Keratinocyte (primary cell): Measurements from ENCODE around the gene MTCL1. TPM values are rescaled to one million over a fixed set of nuclear protein-coding genes. Genes with fewer than 3 reads are reported as not detected.
A peak's percentile ranks its signal among the peaks of the same experiment; 100 is the strongest.

Experiments
- DNase-seq: peaks from one replicate; pipeline ENCODE4 v3.0.0-alpha.2; 2011; ENCODE audit warnings: low read depth, missing footprints, low spot score
- FAIRE-seq: peaks from 2 replicates; lab custom pipeline; 2011; peaks lifted over from hg19 to GRCh38; lab: Jason Lieb, UNC
- H2AFZ ChIP-seq: 2 replicates; pipeline ENCODE4 v1.6.0; 2012; ENCODE audit warnings: low read length, control low read depth, inconsistent platforms; ENCODE audit not compliant: control insufficient read depth
- H3K27ac ChIP-seq: 2 replicates; pipeline ENCODE4 v1.5.1; 2011; ENCODE audit warnings: low read length; ENCODE audit not compliant: control insufficient read depth, insufficient read depth
- H3K27me3 ChIP-seq: 3 replicates; pipeline ENCODE4 v1.6.0; 2011; ENCODE audit warnings: low read length; ENCODE audit not compliant: control insufficient read depth, insufficient read depth; ENCODE audit errors: extremely low read depth
- H3K36me3 ChIP-seq, 2 experiments: 2 replicates in 1 of 2; 3 replicates in 1 of 2; pipeline ENCODE4 v1.5.1; 2011; ENCODE audit warnings: low read length in 2 of 2, mild to moderate bottlenecking in 1 of 2; ENCODE audit not compliant: control insufficient read depth in 2 of 2, insufficient read depth in 2 of 2; ENCODE audit errors: extremely low read depth in 1 of 2
- H3K4me1 ChIP-seq: 3 replicates; pipeline ENCODE4 v1.5.1; 2011; ENCODE audit warnings: low read length; ENCODE audit not compliant: control insufficient read depth, insufficient read depth; ENCODE audit errors: extremely low read depth
- H3K4me2 ChIP-seq: 3 replicates; pipeline ENCODE4 v1.6.0; 2011; ENCODE audit warnings: low read depth, low read length; ENCODE audit not compliant: control insufficient read depth, insufficient read depth; ENCODE audit errors: extremely low read depth
- H3K4me3 ChIP-seq, 3 experiments: fragments of 200-600 bp in 1 of 3; sonication (generic) in 1 of 3; 2 replicates in 2 of 3; 3 replicates in 1 of 3; pipeline ENCODE4 v1.5.1; 2011 to 2016; ENCODE audit warnings: low read length in 3 of 3, mild to moderate bottlenecking in 3 of 3, control low read depth in 2 of 3, inconsistent platforms in 1 of 3, low read depth in 1 of 3, mixed read lengths in 1 of 3, mixed run types in 1 of 3, moderate library complexity in 1 of 3; ENCODE audit not compliant: control insufficient read depth in 2 of 3, insufficient read depth in 2 of 3; ENCODE audit errors: extremely low read depth in 1 of 3
- H3K79me2 ChIP-seq: 2 replicates; pipeline ENCODE4 v1.6.0; 2012; ENCODE audit warnings: low read length; ENCODE audit not compliant: control insufficient read depth, insufficient read depth
- H3K9ac ChIP-seq: 3 replicates; pipeline ENCODE4 v1.6.0; 2011; ENCODE audit warnings: low read length; ENCODE audit not compliant: control insufficient read depth, insufficient read depth; ENCODE audit errors: extremely low read depth
- H3K9me1 ChIP-seq: 3 replicates; pipeline ENCODE4 v1.6.0; 2011; ENCODE audit warnings: low read length; ENCODE audit not compliant: control insufficient read depth, insufficient read depth; ENCODE audit errors: extremely low read depth
- H3K9me3 ChIP-seq: 2 replicates; pipeline ENCODE4 v1.5.1; 2012; ENCODE audit warnings: low read depth, low read length; ENCODE audit not compliant: control insufficient read depth
- H4K20me1 ChIP-seq: 3 replicates; pipeline ENCODE4 v1.6.0; 2011; ENCODE audit warnings: low read length; ENCODE audit not compliant: control insufficient read depth, insufficient read depth; ENCODE audit errors: extremely low read depth
- EZH2 ChIP-seq: IDR thresholded peaks from one replicate; pipeline ENCODE4 v1.6.1; 2012; ENCODE audit warnings: inconsistent platforms, mild to moderate bottlenecking, low read length, moderate library complexity
- dilution Hi-C: fragments of 300-500 bp; cut with MboI; formaldehyde crosslinking; loops from one replicate; pipeline ENCODE4 v1.7.0; 2020; ENCODE audit warnings: low sequenced_read_pairs; ENCODE audit not compliant: extremely low pct_ligation_motif_present
- polyA plus RNA-seq, 5 experiments: library from polyadenylated mRNA; depleted of rRNA in 3 of 5; stranded (reverse) in 3 of 5; stranded (forward) in 1 of 5; unstranded in 1 of 5; fragments of >200 nt; gene quantifications; 1 replicate in 1 of 5; 2 replicates in 3 of 5; 3 replicates in 1 of 5; pipeline versions ENCODE4 v1.2.1 to v1.2.3, GENCODE V29; 2011 to 2012; ENCODE audit warnings: missing spikeins in 2 of 5, low read depth in 1 of 5, low replicate concordance in 1 of 5
- TF ChIP-seq, protein P1 (sequence below), 3 experiments: IDR thresholded peaks in 1 of 3; conservative IDR thresholded peaks in 1 of 3; optimal IDR thresholded peaks in 1 of 3; 2 replicates in 2 of 3; 3 replicates in 1 of 3; pipeline versions ENCODE3 to v1.5.1; 2011; ENCODE audit warnings: low read length in 3 of 3, mild to moderate bottlenecking in 3 of 3, moderate library complexity in 2 of 3, control low read depth in 1 of 3, inconsistent platforms in 1 of 3; ENCODE audit not compliant: insufficient read depth in 2 of 3; ENCODE audit errors: extremely low read depth in 1 of 3

The MTCL1 gene
- polyA plus RNA-seq, 1 donor (not counting 4 experiments of a cell fraction or from before 2014, with no cell fraction given): 15.4 TPM

DNA sequence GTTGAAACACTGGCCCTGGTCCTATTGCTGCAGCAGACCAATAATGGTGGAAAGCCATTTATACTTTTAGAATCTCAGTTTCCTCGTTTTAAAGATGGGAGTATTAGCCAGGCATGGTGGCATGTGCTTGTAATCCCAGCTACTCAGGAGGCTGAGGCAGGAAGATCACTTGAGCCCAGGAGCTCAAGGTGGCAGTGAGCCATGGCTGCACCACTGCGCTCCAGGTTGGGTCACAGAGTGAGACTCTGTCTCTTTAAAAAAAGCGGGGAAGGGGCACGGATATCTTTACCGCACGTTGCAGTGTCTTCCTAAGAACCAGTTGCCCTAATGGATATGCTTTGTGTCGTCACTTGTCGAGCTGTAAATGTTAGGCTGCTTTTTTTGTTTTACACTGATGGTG is 8.3 kb downstream of the MTCL1 start:
- no peak overlapping the region for H3K4me3 ChIP-seq
- H3K9me3 ChIP-seq: no peaks in the 10 kb centered on the region
- peaks cover 82% of the 10 kb centered on the region for H3K79me2 ChIP-seq
- peaks cover 2% of the 10 kb centered on the region for H3K9me1 ChIP-seq
- FAIRE-seq (peak; percentile 5), DNase-seq (no peak)
- H3K9ac ChIP-seq: no peak overlapping the region
- H3K27ac ChIP-seq: no peak overlapping the region
- no peaks in the 10 kb centered on the region for H3K27me3 ChIP-seq
- no peaks in the 10 kb centered on the region for H4K20me1 ChIP-seq
- peaks cover 4 to 18% of the 10 kb centered on the region in 2 experiments for H3K36me3 ChIP-seq
- H2AFZ ChIP-seq: no peak overlapping the region
- H3K4me2 ChIP-seq: no peak overlapping the region
- TF ChIP-seq, protein P1, sequence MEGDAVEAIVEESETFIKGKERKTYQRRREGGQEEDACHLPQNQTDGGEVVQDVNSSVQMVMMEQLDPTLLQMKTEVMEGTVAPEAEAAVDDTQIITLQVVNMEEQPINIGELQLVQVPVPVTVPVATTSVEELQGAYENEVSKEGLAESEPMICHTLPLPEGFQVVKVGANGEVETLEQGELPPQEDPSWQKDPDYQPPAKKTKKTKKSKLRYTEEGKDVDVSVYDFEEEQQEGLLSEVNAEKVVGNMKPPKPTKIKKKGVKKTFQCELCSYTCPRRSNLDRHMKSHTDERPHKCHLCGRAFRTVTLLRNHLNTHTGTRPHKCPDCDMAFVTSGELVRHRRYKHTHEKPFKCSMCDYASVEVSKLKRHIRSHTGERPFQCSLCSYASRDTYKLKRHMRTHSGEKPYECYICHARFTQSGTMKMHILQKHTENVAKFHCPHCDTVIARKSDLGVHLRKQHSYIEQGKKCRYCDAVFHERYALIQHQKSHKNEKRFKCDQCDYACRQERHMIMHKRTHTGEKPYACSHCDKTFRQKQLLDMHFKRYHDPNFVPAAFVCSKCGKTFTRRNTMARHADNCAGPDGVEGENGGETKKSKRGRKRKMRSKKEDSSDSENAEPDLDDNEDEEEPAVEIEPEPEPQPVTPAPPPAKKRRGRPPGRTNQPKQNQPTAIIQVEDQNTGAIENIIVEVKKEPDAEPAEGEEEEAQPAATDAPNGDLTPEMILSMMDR (optimal IDR thresholded peaks at IDR 0.05 in 1 of 3, IDR thresholded peaks at IDR 0.05 in 1 of 3, conservative IDR thresholded peaks at IDR 0.05 in 1 of 3; ENCODE audit: extremely low read depth in 1 of 3, insufficient read depth in 2 of 3, low read length in 3 of 3): no peak
- TF ChIP-seq EZH2: no peak
- H3K4me1 ChIP-seq: no peaks in the 10 kb centered on the region
- dilution Hi-C loops: no loop called here

DNA sequence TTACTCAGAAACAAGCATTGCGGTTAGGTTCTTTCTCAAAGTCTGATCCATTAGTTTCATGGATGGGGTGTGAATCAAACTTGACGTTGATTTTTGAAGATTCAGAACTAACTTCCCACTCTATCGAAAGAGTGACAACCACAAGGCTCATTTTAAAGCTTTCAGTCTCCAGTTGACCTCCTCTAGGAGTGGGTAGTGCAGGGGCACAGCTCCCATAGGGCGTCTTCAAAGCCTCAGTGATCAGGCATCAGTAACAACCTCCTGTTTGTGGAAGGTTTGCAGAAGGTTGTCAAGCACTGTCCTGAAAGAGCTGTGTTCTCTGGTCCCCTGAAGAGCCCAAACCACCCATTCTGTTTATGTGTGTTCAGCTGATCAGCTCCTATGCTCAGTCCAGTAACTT is 10.2 kb downstream of the MTCL1 start:
- Histone ChIP-seq H3K27me3 (no peaks in the 10 kb centered on the region), H3K9ac (no peak overlapping the region), H3K79me2 (peaks cover 65% of the 10 kb centered on the region), H3K36me3 (peaks cover 8 to 16% of the 10 kb centered on the region in 2 experiments), H4K20me1 (no peaks in the 10 kb centered on the region), H3K4me2 (no peak overlapping the region), H3K9me3 (no peaks in the 10 kb centered on the region), H3K4me3 (no peak overlapping the region), H3K4me1 (no peaks in the 10 kb centered on the region), H3K27ac (no peak overlapping the region), H2AFZ (no peak overlapping the region), H3K9me1 (peaks cover 2% of the 10 kb centered on the region)
- DNase-seq (no peak), FAIRE-seq (no peak)
- dilution Hi-C loops: no loop called here
- TF ChIP-seq, protein P1 (optimal IDR thresholded peaks at IDR 0.05 in 1 of 3, IDR thresholded peaks at IDR 0.05 in 1 of 3, conservative IDR thresholded peaks at IDR 0.05 in 1 of 3; ENCODE audit: extremely low read depth in 1 of 3, insufficient read depth in 2 of 3, low read length in 3 of 3): no peak
- TF ChIP-seq EZH2: no peak
